Measurements from ENCODE around the gene ZNF544. TPM values are rescaled to one million over a fixed set of nuclear protein-coding genes. Genes with fewer than 3 reads are reported as not detected.

Gene ZNF544
- total RNA-seq, 4 donors from 2014 or later: 21.9 to 158 (median 31.4) TPM

- TF ChIP-seq POLR2A (IDR thresholded peaks at IDR 0.05) (no peak), CTCF (IDR thresholded peaks at IDR 0.05) (no peak)
- Histone ChIP-seq H3K27me3 (no peaks in the 10 kb centered on the region), H3K4me3 (peak overlapping the region; percentile 72 to 87 (median 78)), H3K36me3 (peaks cover 0 to 9% (median 0%) of the 10 kb centered on the region in 3 donors), H3K4me1 (peaks cover 0 to 13% (median 1%) of the 10 kb centered on the region in 4 donors), H3K27ac (peak overlapping the region; percentile 75 to 88 (median 79)), H3K9me3 (peaks cover 0 to 10% (median 0%) of the 10 kb centered on the region in 4 donors)
- DNase-seq: peak; percentile 46 to 77 (median 68)
Measured at GRCh38 chr19:58279042-58279924, 50.6 kb downstream of the ZNF544 start.

GRCh38 chr19:58279925-58280316 is 51.2 kb downstream of the ZNF544 start:
- peaks cover 0 to 7% (median 0%) of the 10 kb centered on the region in 3 donors for H3K36me3 ChIP-seq
- DNase-seq: no peak
- no peaks in the 10 kb centered on the region for H3K27me3 ChIP-seq
- peaks cover 0 to 13% (median 1%) of the 10 kb centered on the region in 4 donors for H3K4me1 ChIP-seq
- H3K4me3 ChIP-seq: peak overlapping the region in 2 of 4 donors; percentile 77 to 87
- no peak overlapping the region for H3K27ac ChIP-seq
- H3K9me3 ChIP-seq: peaks cover 0 to 11% (median 0%) of the 10 kb centered on the region in 4 donors
- no peak for TF ChIP-seq CTCF (IDR thresholded peaks at IDR 0.05)
- TF ChIP-seq POLR2A (IDR thresholded peaks at IDR 0.05): no peak

GRCh38 chr19:58284199-58284598 is 55.5 kb downstream of the ZNF544 start:
- DNase-seq: no peak
- no peak for TF ChIP-seq POLR2A (IDR thresholded peaks at IDR 0.05)
- TF ChIP-seq CTCF (IDR thresholded peaks at IDR 0.05): no peak
- Histone ChIP-seq H3K4me1 (peaks cover 0 to 13% (median 0%) of the 10 kb centered on the region in 4 donors), H3K27ac (no peak overlapping the region), H3K27me3 (no peaks in the 10 kb centered on the region), H3K9me3 (peaks cover 0 to 4% (median 0%) of the 10 kb centered on the region in 4 donors), H3K36me3 (peaks cover 0 to 47% (median 0%) of the 10 kb centered on the region in 3 donors), H3K4me3 (no peak overlapping the region)

- no peak overlapping the region for H3K4me3 ChIP-seq
- peaks cover 0 to 40% (median 9%) of the 10 kb centered on the region in 4 donors for H3K9me3 ChIP-seq
- no peak overlapping the region for H3K27ac ChIP-seq
- DNase-seq: no peak
- H3K27me3 ChIP-seq: no peaks in the 10 kb centered on the region
- no peaks in the 10 kb centered on the region for H3K4me1 ChIP-seq
- H3K36me3 ChIP-seq: peaks cover 0 to 85% (median 0%) of the 10 kb centered on the region in 3 donors
- TF ChIP-seq POLR2A (IDR thresholded peaks at IDR 0.05) (no peak), CTCF (IDR thresholded peaks at IDR 0.05) (no peak)
Measured at GRCh38 chr19:58291943-58292342, 63.2 kb downstream of the ZNF544 start.

- no peak overlapping the region for H3K27ac ChIP-seq
- no peaks in the 10 kb centered on the region for H3K27me3 ChIP-seq
- no peak overlapping the region for H3K4me3 ChIP-seq
- peak in 1 of 3 donors; percentile 24 for DNase-seq
- H3K36me3 ChIP-seq: peaks cover 0 to 66% (median 0%) of the 10 kb centered on the region in 3 donors
- peaks cover 0 to 43% (median 9%) of the 10 kb centered on the region in 4 donors for H3K9me3 ChIP-seq
- TF ChIP-seq POLR2A (IDR thresholded peaks at IDR 0.05) (no peak), CTCF (IDR thresholded peaks at IDR 0.05) (no peak)
- no peaks in the 10 kb centered on the region for H3K4me1 ChIP-seq
Measured at GRCh38 chr19:58294743-58295374, 66.1 kb downstream of the ZNF544 start.
